NB4 (cell line): ENCODE results near the gene ZDHHC4.

Experiments used
- CTCF ChIP-seq: IDR thresholded peaks from one replicate; pipeline ENCODE4 v1.5.1; 2012; ENCODE audit warnings: low read depth, low read length
- MAX ChIP-seq: IDR thresholded peaks from 2 replicates; pipeline ENCODE4 v1.6.1; 2011; ENCODE audit warnings: low read depth, low read length
- POLR2A ChIP-seq: IDR thresholded peaks from 2 replicates; pipeline ENCODE4 v1.6.1; 2011; ENCODE audit warnings: mild to moderate bottlenecking; ENCODE audit not compliant: insufficient read length; ENCODE audit errors: extremely low read depth

DNA sequence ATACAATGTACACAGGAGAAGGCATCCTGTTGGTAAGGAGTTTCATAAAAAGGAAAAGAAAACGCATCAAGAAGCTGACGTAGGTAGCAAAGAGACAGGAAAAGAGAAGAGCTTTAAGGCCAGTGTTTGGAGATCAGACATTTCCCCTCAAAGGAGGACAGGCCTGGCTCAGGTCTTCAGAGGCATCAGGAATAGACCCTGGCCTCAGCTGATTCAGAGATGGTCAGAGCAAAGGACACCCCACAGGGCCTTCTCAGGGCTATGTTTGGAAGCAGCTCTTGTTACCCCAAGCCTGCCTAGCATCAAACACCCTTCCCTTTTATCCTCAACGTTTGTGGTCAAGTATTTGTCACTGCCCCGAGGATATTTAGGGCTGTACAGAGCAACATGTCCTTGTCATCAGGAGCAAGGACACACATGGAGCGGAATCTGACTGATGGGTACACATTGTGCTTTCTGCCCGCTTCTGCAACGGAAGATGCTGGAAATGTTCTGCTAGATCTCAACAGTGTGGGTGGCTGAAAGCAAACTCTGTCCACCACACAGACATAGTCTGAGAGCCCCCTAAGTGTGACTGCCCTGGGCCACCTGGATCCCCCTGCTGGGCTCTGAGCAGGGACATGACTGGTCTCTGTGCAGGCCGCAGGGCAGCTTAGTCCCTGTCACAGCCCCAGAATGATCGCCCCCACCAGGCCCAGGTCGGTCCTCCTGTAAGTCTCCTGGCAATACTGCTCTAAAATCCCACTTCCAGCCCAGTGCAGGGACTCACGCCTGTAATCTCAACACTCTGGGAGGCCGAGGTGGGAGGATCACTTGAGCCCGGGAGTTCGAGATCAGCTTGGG, 1.0 kb upstream of the ZDHHC4 start:
- TF ChIP-seq CTCF (no peak), MAX (no peak), POLR2A (no peak)
